CD4-positive, alpha-beta T cell treated with Interleukin-1 beta for 1 hour (primary cell): ENCODE data around the gene DEAF1.

Experiments used
- DNase-seq, 2 donors: peaks; one replicate each; pipeline ENCODE4 v3.0.0-alpha.2; 2020 to 2022

The DEAF1 gene

GRCh38 chr11:611001-611996, 83.7 kb downstream of the DEAF1 start:
- no peak for DNase-seq

DNA sequence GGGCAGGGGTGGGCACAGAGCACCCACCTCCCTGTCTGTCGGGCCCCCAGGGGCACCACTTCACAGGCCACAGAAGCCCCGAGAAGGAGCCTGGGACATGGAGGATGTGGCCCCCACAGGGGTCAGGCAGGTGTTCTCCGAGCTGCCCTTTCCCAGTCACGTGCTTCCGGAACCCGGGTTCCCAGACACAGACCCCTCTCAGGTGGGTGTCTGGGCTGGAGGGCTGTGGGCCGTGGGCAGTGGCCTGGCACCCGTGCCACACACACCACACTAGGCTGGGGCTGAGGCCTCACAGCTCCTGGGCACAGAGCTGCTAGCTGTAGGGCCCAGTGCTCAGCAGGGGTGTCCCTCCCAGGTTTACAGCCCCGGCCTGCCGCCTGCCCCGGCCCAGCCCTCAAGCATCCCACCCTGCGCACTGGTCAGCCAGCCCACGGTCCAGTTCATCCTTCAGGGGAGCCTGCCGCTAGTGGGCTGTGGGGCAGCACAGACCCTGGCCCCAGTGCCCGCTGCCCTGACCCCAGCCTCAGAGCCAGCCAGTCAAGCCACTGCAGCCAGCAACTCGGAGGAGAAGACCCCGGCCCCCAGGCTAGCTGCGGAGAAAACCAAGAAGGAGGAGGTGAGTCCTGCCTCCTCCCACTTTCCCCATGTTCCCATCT, 84.7 kb downstream of the DEAF1 start:
- DNase-seq = no peak

DNA sequence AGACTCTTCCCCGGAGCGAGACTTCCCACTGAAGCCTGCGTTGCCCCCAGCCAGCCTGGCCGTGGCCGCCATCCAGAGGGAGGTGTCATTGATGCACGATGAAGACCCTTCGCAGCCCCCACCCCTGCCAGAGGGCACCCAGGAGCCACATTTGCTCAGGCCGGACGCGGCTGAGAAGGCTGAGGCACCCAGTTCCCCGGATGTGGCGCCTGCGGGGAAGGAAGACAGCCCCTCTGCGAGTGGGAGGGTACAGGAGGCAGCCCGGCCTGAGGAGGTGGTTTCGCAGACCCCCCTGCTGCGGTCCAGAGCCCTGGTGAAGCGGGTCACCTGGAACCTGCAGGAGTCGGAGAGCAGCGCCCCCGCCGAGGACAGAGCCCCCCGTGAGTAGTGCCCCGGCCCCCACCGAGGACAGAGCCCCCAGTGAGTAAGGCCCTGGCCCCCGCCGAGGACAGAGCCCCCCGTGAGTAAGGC, 85.6 kb downstream of the DEAF1 start:
- DNase-seq = no peak

GRCh38 chr11:608791-609251, 86.2 kb downstream of the DEAF1 start:
- no peak for DNase-seq

GRCh38 chr11:607971-608659, 86.9 kb downstream of the DEAF1 start:
- no peak for DNase-seq

GRCh38 chr11:607020-607780, 87.8 kb downstream of the DEAF1 start:
- no peak for DNase-seq

DNA sequence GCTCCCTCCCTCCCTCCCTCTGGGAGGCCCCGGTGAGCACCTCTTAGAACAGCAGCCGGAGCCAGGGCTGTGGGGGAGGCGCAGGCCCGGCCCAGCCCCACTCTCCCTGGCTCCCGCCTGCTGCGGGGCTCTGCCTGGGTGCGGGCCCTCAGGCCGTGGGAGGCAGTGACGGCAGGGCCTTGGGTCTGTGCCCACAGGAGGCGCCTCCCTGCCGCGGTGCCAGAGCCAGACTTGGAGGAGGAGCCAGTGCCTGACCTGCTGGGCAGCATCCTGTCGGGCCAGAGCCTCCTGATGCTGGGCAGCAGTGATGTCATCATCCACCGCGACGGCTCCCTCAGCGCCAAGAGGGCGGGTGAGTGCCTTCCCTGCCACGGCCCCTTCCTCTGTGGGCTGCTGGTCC, 88.8 kb downstream of the DEAF1 start:
- no peak for DNase-seq

DNA sequence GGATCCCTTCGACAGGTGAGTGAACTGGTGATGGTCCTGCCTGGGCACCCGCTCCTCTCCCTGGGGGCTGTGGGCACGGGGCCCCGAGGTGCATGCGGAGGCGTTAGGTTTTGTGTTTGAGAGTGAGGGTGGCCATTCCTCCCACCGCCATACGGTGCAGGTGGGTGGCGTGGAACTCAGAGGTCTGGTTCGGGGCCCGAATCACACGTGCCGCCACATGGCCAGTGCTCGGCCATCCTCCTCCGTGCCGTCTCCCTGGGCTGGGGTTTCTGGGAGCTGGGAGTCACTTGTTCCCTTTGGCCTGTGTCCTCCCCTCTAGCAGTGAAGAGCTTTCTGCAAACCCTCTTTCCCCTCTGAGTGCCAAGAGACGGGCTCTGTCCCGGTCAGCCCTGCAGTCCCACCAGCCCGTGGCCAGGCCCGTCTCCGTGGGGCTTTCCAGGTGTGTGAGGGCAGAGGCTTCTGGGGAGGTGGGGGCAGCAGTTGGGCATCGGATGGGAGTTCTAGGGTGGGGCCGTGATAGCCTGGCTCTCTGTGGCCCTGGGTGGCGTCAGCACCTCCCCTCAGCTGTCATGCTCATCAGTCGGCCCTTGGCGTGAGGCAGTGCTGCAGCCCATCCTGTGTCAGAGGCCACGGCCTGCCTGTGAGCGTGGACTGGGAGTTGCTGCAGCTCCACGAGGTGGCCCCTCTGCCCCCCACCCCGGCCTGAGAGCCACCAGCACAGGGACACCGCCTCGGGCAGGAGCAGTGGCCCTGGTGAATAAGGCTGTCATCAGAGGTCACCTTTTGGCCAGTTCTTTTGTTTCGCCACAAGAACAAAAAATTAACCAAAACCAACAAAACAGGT, 89.5 kb downstream of the DEAF1 start:
- DNase-seq = no peak

DNA sequence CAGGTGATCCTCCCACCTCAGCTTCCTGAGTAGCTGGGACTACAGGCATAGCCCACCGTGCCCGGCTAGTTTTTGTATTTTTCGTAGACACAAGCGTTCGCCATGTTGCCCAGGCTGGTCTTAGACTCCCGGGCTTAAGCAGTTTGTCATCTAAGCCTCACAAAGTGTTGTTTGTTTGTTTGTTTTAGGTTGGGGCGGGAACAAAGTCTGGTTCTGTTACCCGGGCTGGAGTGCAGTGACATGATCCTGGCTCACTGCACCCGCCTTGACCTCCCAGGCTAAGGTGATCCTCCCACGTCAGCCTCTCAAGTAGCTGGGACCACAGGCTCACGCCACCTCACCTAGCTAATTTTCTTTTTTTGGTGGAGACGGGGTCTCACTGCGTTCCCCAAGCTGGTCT, 91.9 kb downstream of the DEAF1 start:
- DNase-seq = no peak

DNA sequence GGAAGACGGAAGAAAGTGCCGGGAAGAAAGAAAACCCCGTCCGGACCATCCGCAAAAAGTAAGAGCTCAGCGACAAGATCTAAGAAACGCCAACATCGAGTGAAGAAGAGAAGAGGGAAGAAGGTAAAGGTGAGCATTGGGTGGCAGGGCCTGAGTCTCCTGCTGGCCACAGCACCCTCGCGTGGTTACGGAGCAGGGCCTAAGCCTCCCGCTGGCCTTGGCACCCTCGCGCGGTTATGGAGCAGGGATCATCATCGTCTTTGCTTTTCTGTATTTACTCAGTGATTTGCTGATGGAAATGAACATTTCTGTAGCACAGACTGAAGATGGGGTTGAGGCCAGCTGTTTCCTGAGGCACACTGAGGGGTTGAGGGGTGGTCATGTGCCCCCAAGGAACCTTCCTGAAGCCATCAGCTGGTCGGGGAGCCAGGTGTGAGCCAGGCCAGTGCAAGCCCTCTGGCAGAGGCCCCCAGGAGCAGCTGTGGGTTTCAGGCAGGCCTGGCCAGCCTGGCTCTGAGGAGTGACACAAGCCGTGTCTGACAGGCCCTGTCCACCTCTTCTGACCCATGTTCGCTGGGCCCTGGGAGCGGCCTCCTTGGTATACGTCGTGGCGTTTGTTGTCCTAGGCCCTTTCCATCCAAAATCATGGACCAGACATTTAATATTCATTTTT, 93.3 kb downstream of the DEAF1 start:
- no peak for DNase-seq

DNA sequence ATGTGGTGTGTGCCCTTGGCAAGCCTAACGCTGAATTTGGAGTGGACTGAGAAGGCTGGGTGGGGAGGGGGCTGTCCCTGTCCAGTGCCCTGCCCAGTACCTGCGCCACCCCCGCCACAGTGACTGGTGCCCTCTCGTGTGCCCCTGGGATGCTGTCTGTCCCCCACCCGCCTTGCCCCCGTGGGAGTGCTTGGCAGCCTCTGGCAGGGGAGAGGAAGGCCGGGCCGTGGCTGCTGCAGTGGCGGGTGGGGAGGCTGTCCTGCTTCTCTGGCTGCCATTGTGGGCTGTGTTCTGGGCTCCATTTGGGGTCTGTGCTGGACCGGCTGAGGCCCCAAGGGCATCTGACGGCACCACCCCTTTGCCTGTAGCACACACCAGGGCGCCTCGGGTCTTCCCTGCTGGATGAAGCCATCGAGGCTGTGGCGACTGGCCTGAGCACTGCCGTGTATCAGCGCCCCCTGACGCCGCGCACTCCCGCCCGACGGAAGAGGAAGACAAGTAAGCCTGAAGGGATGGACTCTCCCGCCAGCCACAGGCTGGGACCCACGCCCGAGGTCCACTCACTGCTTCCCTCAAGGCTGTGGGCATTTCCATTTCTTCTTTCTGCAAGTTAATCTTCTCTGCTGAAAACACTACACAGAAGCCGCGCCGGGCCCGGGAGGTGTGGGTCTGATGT, 96.9 kb downstream of the DEAF1 start:
- no peak for DNase-seq

- no peak for DNase-seq
Measured at GRCh38 chr11:597166-597725, 97.8 kb downstream of the DEAF1 start.

GRCh38 chr11:596374-596773, 98.6 kb downstream of the DEAF1 start:
- no peak for DNase-seq

- DNase-seq = no peak
Measured at GRCh38 chr11:595400-595799, 99.6 kb downstream of the DEAF1 start.
